ENCODE results near the gene ACOT7.

DNA sequence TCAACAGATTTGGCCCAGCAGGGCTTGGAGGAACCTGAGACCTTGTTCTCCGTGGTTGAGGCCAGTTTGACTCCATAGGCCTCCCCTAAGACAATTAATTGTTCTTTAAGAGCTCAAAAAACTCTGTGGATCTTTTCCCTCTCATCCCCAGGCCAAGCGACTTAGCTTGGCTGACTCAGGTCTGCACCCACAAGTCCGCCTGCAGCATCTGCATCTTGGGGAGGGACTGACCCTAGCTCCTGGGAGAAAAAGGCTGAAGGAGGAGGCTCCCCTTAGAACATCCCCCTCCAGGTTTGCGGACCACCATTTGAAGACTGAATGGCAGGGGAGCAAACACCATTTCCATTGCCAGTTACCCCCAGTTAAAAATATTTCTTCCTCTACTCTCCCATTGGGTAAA lies 27.7 kb upstream of the ACOT7 start:
- TF ChIP-seq, protein P1, sequence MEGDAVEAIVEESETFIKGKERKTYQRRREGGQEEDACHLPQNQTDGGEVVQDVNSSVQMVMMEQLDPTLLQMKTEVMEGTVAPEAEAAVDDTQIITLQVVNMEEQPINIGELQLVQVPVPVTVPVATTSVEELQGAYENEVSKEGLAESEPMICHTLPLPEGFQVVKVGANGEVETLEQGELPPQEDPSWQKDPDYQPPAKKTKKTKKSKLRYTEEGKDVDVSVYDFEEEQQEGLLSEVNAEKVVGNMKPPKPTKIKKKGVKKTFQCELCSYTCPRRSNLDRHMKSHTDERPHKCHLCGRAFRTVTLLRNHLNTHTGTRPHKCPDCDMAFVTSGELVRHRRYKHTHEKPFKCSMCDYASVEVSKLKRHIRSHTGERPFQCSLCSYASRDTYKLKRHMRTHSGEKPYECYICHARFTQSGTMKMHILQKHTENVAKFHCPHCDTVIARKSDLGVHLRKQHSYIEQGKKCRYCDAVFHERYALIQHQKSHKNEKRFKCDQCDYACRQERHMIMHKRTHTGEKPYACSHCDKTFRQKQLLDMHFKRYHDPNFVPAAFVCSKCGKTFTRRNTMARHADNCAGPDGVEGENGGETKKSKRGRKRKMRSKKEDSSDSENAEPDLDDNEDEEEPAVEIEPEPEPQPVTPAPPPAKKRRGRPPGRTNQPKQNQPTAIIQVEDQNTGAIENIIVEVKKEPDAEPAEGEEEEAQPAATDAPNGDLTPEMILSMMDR (IDR thresholded peaks at IDR 0.05): no peak
- no peak for TF ChIP-seq POLR2A (IDR thresholded peaks at IDR 0.05)

Measured in lower leg skin (tissue), 3 donors.